Erythroblast (primary cell): ENCODE measurements around the gene HNRNPUL1.

Source experiments
- GATA1 ChIP-seq: IDR thresholded peaks from 2 replicates; pipeline ENCODE4 v1.6.1; 2011; ENCODE audit warnings: low read depth, mild to moderate bottlenecking, control low read depth, low read length, moderate library complexity
- POLR2A ChIP-seq: IDR thresholded peaks from 2 replicates; pipeline ENCODE4 v1.6.1; 2011; ENCODE audit warnings: mild to moderate bottlenecking, low read length

DNA sequence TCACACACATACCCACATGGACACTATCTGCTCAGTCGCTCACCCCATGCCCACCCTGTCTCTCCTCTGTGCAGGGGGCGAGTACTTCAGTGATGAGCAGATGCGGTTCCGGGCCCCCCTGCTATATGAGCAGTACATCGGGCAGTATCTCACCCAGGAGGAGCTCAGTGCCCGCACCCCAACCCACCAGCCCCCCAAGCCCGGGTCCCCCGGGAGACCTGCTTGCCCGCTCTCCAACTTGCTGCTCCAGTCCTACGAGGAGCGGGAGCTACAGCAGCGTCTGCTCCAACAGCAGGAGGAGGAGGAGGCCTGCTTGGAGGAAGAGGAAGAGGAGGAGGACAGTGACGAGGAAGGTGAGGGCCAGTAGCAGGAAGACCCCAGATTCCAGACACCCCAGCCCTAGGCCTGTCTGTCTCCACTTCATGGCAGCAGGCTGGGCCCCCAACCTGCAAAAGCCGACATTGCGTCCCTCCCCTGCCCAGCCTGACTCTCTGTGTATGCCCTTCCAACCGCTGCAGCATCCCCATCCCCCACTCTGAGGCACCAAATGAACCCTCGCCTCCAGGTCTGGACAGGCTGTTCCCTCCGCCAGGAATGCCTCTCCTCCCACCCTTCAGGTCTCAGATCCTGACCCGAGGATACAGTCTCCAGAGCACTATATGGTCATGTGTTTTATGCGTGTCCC is 55.5 kb downstream of the HNRNPUL1 start:
- TF ChIP-seq POLR2A, result no peak
- no peak for TF ChIP-seq GATA1
